NCI-H2081 (cell line): ENCODE measurements around the gene CDYL.

Experiments used
- DNase-seq, 2 experiments: peaks; one replicate each; lab custom pipeline; 2025; lab: John Stamatoyannopoulos, UW

Gene CDYL

GRCh38 chr6:4964675-4965561, 188.7 kb downstream of the CDYL start:
- DNase-seq: no peak

GRCh38 chr6:4965562-4966389, 189.6 kb downstream of the CDYL start:
- DNase-seq: no peak

- no peak for DNase-seq
These were observed 191.3 kb downstream of the CDYL start for GRCh38 chr6:4967301-4968030.

- DNase-seq: no peak
These were observed 193.5 kb downstream of the CDYL start for GRCh38 chr6:4969609-4970285.

GRCh38 chr6:4970739-4971395, 194.7 kb downstream of the CDYL start:
- no peak for DNase-seq

GRCh38 chr6:4971851-4972250, 195.6 kb downstream of the CDYL start:
- no peak for DNase-seq

- DNase-seq: no peak
These were observed 196.2 kb downstream of the CDYL start for GRCh38 chr6:4972438-4972837.

- no peak for DNase-seq
These were observed 197.2 kb downstream of the CDYL start for GRCh38 chr6:4973415-4973814.

GRCh38 chr6:4973982-4974745, 198.0 kb downstream of the CDYL start:
- peak; percentile 64 to 81 for DNase-seq

GRCh38 chr6:4974962-4975361, 198.8 kb downstream of the CDYL start:
- no peak for DNase-seq

- DNase-seq: no peak
These were observed 199.3 kb downstream of the CDYL start for GRCh38 chr6:4975506-4975905.

- no peak for DNase-seq
These were observed 201.3 kb downstream of the CDYL start for GRCh38 chr6:4977468-4977867.

GRCh38 chr6:4979426-4979825, 203.2 kb downstream of the CDYL start:
- no peak for DNase-seq

GRCh38 chr6:4981761-4982160, 205.6 kb downstream of the CDYL start:
- no peak for DNase-seq

GRCh38 chr6:4983322-4983721, 207.1 kb downstream of the CDYL start:
- no peak for DNase-seq

- DNase-seq: no peak
These were observed 210.8 kb downstream of the CDYL start for GRCh38 chr6:4986999-4987398.

- DNase-seq: no peak
These were observed 211.2 kb downstream of the CDYL start for GRCh38 chr6:4987432-4987831.

- DNase-seq: no peak
These were observed 218.5 kb downstream of the CDYL start for GRCh38 chr6:4994741-4995140.

- DNase-seq: no peak
These were observed 221.7 kb downstream of the CDYL start for GRCh38 chr6:4997862-4998261.

- no peak for DNase-seq
These were observed 223.4 kb downstream of the CDYL start for GRCh38 chr6:4999586-4999985.
